ENCODE data around the gene OXER1.
"Not testable (repeated sequence)": the region's sequence is repeated elsewhere in the genome, so short reads cannot be mapped to it uniquely, and the experiment has no call there.

The OXER1 gene

DNA sequence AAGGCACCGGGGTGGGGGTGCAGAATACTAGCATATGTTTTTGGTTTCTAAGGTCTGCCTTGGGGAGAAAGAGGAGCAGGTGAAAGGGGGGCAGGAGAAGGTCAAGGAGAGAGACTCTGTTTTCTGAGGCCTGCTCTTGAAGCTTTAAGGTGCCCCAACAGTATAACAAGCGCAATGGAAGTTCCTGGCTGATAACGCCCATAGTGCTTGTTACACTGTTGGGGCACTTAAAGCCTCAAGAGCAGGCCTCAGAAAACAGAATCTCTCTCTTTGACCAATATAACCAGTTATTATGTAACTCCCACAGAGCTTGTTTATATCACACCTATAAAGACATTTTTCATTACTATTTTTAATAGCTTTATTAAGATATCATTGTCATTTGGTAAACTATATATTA is 16.5 kb downstream of the OXER1 start:
- no peak for DNase-seq

GRCh38 chr2:42744545-42745082 is 19.3 kb downstream of the OXER1 start:
- DNase-seq = no peak

- DNase-seq = no peak
These were observed 20.3 kb downstream of the OXER1 start for GRCh38 chr2:42743659-42743990.

DNA sequence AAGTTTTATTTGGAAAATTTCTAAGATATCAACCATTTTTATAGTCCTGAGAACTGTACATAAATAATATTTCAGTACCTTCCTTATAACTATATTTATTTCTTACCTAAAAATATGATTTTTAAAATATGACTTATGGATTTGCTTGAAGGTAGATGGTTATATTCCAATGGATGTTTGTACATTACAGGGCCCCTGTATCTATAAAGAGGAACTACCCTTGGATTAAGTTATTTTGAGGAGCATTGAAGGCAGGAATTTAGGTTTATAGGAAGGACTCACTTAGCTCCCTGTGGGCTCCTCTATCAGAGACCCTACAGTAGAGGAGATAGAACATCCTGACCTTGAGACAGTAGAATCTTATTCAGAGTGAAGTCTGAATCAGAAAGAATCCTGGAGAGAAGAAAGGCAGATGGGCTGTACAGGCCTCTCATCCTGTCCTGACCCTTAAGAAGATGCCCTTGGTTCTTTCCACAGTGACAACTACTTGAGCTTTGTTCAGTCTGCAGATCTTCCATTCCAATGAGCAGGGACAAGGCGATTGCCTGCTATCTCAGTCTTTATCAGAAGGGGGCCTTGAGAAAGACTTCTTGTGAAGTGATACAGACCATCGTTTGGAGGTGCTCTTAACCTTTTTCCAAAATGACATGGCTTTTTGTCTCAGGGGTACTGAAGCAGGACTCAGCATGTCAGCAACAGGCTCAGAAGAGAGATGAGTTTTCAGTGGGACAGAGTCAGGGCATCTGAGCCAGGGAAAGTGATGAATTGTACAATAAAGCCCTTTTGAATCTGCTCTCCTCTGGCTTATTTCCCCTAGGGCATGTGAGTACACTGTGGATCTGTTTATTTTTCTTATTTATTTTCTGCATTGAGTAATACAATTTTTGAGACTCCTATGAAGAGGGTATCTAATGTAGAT is 20.9 kb downstream of the OXER1 start:
- DNase-seq = no peak

DNA sequence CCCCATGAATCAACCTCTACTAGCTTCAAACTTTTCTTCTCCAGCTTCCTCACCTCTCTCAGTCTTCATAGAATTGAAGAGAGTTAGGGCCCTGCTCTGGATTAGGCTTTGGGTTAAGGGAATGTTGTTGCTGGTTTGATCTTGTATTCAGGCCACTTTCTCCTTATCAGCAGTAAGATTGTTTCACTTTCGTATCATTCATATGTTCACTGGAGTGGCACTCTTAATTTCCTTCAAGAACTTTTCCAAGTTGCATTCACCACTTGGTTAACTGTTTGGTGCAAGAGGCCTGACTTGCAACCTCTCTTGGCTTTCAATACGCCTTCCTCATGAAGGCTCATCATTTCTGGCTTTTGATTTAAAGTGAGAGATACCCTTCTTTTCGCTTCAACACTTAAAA is 22.8 kb downstream of the OXER1 start:
- no peak for DNase-seq

DNA sequence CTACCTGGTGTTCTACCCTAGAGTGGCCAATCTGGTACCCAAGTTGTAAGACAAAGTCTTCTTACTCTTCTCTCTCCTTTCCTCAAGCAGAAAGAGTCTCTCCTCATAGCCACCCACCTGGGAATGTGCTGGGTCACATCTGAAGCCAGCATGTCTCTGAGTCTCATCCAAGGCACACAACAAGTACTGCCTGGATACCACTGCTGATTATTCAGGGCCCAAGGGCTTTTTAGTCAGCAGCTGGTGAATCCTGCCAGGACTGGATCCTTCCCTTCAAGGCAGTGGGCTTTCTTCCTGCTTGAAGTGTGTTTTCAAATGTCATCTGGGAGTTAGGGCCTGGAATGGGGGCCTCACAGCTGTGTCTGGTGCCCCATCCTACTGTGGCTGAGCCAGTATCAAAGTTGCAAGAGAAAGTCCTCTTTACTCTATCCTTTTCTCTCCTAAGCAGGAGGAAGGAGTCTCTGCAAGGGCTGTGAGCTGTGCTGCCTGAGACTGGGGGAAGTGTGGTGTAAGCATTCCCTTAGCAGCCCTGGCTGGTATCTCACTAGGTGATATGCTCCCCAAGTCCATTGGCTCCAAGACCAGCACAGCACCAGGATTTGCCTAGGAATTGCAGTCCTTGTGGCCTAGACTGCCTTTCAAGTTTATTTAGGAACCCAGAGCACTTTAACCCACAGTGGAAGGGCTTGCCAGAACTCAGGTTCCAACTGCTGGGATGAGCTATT is 27.2 kb downstream of the OXER1 start:
- no peak for DNase-seq

- DNase-seq = no peak
These were observed 30.1 kb downstream of the OXER1 start for GRCh38 chr2:42733852-42734251.

GRCh38 chr2:42731316-42731715 is 32.6 kb downstream of the OXER1 start:
- not testable (repeated sequence) for DNase-seq

GRCh38 chr2:42726680-42727079 is 37.3 kb downstream of the OXER1 start:
- no peak for DNase-seq

DNA sequence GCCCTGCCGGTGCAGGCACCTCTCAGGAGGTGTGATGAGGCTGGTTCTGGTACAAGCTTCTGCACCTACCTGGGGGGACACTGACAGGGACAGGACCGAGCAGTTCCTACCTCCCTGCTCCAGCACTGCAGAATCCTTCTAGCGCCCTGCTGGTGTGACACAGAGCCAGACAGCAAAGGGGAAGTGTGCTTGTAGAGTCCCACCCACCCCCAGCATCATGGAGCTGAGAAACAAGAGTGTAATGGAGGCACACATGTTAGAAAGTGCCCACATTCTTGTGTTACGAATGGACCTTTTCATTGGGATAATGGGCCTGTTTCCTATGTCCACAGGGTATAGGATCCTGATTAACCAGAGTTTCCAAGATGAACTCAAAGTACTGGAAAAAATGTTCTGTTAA is 38.3 kb downstream of the OXER1 start:
- DNase-seq = no peak

DNA sequence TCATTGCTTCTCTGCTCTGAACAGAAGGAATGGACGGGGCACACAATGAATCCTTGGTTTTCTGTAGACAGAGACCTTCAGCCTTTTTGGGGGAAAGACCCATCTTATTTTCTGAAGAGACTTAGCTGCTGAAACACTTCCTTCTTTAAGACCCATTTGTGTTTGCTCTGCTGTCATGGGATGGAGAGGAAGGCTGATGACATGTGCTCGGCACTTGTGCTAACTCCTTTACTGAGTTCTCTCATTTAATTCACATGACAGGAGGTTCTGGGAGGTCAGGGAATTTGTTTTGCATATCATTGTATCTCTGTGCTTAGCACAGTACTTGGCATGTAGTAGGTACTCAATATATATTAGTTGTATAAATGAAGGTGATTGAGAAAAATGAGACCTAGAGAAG is 39.0 kb downstream of the OXER1 start:
- DNase-seq = no peak

DNA sequence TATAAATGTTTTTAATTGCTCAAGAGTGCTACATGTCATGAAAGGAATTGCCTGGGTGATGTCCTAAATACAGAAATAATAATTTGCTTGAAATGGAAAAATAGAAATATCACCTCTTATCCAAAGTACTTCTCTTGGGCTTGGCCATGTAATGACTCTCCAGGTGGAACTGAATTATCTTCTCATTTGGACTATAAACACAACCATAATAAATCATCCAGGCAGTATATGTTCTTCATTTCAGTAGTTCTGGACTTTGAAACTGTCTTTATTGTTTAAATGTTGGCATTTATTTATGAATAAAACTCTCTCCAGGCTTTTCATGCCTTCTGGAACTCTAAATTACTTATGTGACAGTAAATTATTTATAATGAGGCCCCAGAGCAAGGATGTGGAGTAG is 40.5 kb downstream of the OXER1 start:
- no peak for DNase-seq

DNA sequence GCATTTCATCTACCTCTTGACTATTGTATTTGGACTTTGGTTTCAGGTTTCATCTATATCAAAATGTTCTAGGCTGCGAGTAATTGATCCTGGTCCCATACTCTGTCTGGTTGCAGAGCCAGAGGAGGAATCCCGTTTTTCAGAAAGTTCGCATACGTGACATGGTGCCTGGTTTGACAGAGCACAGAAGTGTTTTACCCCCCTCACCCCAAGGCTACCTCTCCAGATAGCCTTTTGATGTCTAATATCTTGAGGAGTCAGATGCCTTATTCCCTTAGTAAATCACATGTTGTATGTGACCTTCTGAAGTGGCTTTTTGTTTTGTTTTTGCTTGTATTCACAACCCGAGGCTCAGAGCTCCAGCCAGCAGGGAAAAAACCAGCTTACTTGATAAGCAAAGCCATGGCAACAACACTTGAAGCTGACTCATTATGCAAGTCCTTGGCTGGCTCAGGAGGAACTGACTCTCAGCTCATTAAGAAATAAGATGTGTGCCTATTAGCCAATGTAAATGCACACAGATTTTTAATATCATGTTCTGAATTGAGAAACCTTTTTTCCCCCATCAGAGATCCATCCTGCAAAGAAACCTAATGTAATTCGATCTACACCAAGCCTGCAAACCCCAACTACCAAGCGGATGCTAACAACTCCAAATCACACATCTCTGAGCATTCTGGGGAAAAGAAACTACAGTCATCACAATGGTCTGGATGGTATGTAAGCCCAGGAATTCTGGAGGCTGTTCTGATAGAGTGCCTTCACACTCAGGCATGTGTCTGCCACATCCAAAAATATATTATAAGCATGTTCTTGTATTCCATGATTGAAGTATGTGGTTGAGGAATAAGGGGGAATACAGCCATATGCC is 41.4 kb downstream of the OXER1 start:
- no peak for DNase-seq

GRCh38 chr2:42721898-42722297 is 42.0 kb downstream of the OXER1 start:
- no peak for DNase-seq

GRCh38 chr2:42714686-42715085 is 49.2 kb downstream of the OXER1 start:
- DNase-seq = no peak

DNA sequence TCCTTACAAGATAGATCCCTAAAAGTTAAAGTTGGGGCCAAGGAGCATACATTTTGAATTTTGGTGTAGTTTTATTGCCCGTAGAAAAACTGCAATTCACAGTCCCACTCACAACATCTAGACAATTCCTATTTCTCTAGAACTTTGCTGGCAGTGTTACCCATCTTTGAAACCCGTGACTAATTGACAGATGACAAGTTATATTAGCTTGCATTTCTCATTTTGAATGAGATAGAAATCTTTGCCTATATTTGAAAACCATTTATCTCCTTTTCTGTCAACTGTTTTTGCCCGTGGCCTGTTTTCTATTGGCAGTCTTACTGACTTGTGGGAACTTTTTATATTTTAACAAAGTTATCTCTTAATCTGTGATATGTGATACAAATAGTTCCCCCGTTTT is 50.0 kb downstream of the OXER1 start:
- DNase-seq = no peak

GRCh38 chr2:42712934-42713333 is 51.0 kb downstream of the OXER1 start:
- no peak for DNase-seq

Data from right hindlimb (tissue), 1 donor.